ENCODE results near the gene TRPV4. TPM values are rescaled to one million over a fixed set of nuclear protein-coding genes. Genes with fewer than 3 reads are reported as not detected.

Gene TRPV4
- total RNA-seq, 2 experiments from 2014 or later: 2.1 TPM; not detected in 1

- no TSS peak for BruUV-seq (replicated peaks)
- no peak overlapping the region for H3K27ac ChIP-seq (ENCODE audit: low read depth, low read length, poor library complexity, severe bottlenecking)
- H4K20me1 ChIP-seq (ENCODE audit: insufficient read depth, low read length): no peaks in the 10 kb centered on the region
- 0 out of 2 replicates have a peak, but pooled peaks cover 14% of the 10 kb centered on the region for H3K9me3 ChIP-seq (ENCODE audit: low read length)
- no peaks in the 10 kb centered on the region for H3K36me3 ChIP-seq (ENCODE audit: insufficient read depth, low read length)
- no peaks in the 10 kb centered on the region for H3K4me1 ChIP-seq (ENCODE audit: insufficient read depth, low read length, poor library complexity, severe bottlenecking)
- CTCF ChIA-PET (ENCODE audit: unreplicated experiment): no interaction called here
- TF ChIP-seq EZH2phosphoT487 (IDR thresholded peaks at IDR 0.05; ENCODE audit: borderline replicate concordance, low read depth, low read length): no peak
- TF ChIP-seq CTCF (conservative IDR thresholded peaks at IDR 0.05; ENCODE audit: low read length): no peak
- H2AFZ ChIP-seq (ENCODE audit: low read length): no peak overlapping the region
- no peaks in the 10 kb centered on the region for H3K9me2 ChIP-seq (ENCODE audit: insufficient read depth, low read length)
- POLR2A ChIA-PET: interaction anchor here (0.5 kb wide), 1 partner anchor 27 kb away, joined by 3 read pairs; no protein-coding TSS in a partner anchor
- DNase-seq (ENCODE audit: low spot score): no peak
- intact Hi-C loops (cut with micrococcal nuclease; ENCODE audit: unreplicated experiment): no loop called here
- H3K4me2 ChIP-seq (ENCODE audit: low read length): no peak overlapping the region
- no peaks in the 10 kb centered on the region for H3K79me2 ChIP-seq (ENCODE audit: insufficient read depth, low read depth, low read length)
- no peak overlapping the region for H3K4me3 ChIP-seq (ENCODE audit: low read depth, low read length, poor library complexity, severe bottlenecking)
Measured at GRCh38 chr12:109753054-109753401, 80.2 kb downstream of the TRPV4 start.

GRCh38 chr12:109752117-109753053 lies 80.8 kb downstream of the TRPV4 start:
- Histone ChIP-seq H3K36me3 (ENCODE audit: insufficient read depth, low read length) (no peaks in the 10 kb centered on the region), H3K4me1 (ENCODE audit: insufficient read depth, low read length, poor library complexity, severe bottlenecking) (no peaks in the 10 kb centered on the region), H3K4me3 (ENCODE audit: low read depth, low read length, poor library complexity, severe bottlenecking) (no peak overlapping the region), H3K9me3 (ENCODE audit: low read length) (0 out of 2 replicates have a peak, but pooled peaks cover 14% of the 10 kb centered on the region), H4K20me1 (ENCODE audit: insufficient read depth, low read length) (no peaks in the 10 kb centered on the region), H2AFZ (ENCODE audit: low read length) (no peak overlapping the region), H3K27ac (ENCODE audit: low read depth, low read length, poor library complexity, severe bottlenecking) (no peak overlapping the region), H3K4me2 (ENCODE audit: low read length) (no peak overlapping the region), H3K79me2 (ENCODE audit: insufficient read depth, low read depth, low read length) (no peaks in the 10 kb centered on the region), H3K9me2 (ENCODE audit: insufficient read depth, low read length) (no peaks in the 10 kb centered on the region)
- POLR2A ChIA-PET: no interaction called here
- no TSS peak for BruUV-seq (replicated peaks)
- DNase-seq (ENCODE audit: low spot score): no peak
- CTCF ChIA-PET (ENCODE audit: unreplicated experiment): no interaction called here
- intact Hi-C loops (cut with micrococcal nuclease; ENCODE audit: unreplicated experiment): no loop called here
- TF ChIP-seq CTCF (conservative IDR thresholded peaks at IDR 0.05; ENCODE audit: low read length) (no peak), EZH2phosphoT487 (IDR thresholded peaks at IDR 0.05; ENCODE audit: borderline replicate concordance, low read depth, low read length) (no peak)

Measured in OCI-LY7 (cell line).